A673 (cell line): Measurements from ENCODE around the gene ADARB2. TPM values are rescaled to one million over a fixed set of nuclear protein-coding genes. Genes with fewer than 3 reads are reported as not detected.

ENCODE experiments used
- BruUV-seq: library from RNA; stranded (reverse); fragments of 400-500 nt; replicated peaks from 2 replicates; lab custom pipeline; 2021; lab: Mats Ljungman, UMichigan
- CTCF ChIA-PET: fragments of 300-600 bp; sonication (Branson Sonifier 250); formaldehyde crosslinking; loops from one replicate; lab custom pipeline; 2022; ENCODE audit warnings: antibody characterized with exemption; lab: Charles Lee
- POLR2A ChIA-PET: fragments of 300-600 bp; sonication (Branson Sonifier 250); formaldehyde crosslinking; loops from one replicate; lab custom pipeline; 2022; ENCODE audit warnings: antibody characterized with exemption; ENCODE audit not compliant: low non-redundant PET; lab: Charles Lee
- DNase-seq: peaks from one replicate; pipeline ENCODE4 v3.0.0-alpha.2; 2015; ENCODE audit warnings: low spot score
- H3K27ac ChIP-seq: fragments of 200-600 bp; sonication (generic); 2 replicates; pipeline ENCODE4 v1.5.1; 2016; ENCODE audit warnings: mixed run types, low read depth, mild to moderate bottlenecking, mixed read lengths, antibody characterized with exemption, low read length; ENCODE audit not compliant: poor library complexity, severe bottlenecking
- H3K27me3 ChIP-seq: fragments of 200-600 bp; sonication (generic); replicated peaks from 2 replicates; pipeline ENCODE4 v1.6.1; 2017; ENCODE audit warnings: mixed run types, low read depth, mild to moderate bottlenecking, mixed read lengths, antibody characterized with exemption, low read length; ENCODE audit not compliant: insufficient read depth, poor library complexity
- H3K36me3 ChIP-seq: fragments of 200-600 bp; sonication (generic); 2 replicates; pipeline ENCODE4 v1.6.1; 2016; ENCODE audit warnings: mixed run types, mild to moderate bottlenecking, mixed read lengths, antibody characterized with exemption, low read length; ENCODE audit not compliant: insufficient read depth, poor library complexity, severe bottlenecking
- H3K4me1 ChIP-seq: fragments of 200-600 bp; sonication (generic); 2 replicates; pipeline ENCODE4 v1.6.1; 2017; ENCODE audit warnings: mixed run types, mild to moderate bottlenecking, mixed read lengths, antibody characterized with exemption, low read length; ENCODE audit not compliant: insufficient read depth, poor library complexity, severe bottlenecking
- H3K4me3 ChIP-seq: fragments of 200-600 bp; sonication (generic); 2 replicates; pipeline ENCODE4 v1.5.1; 2016; ENCODE audit warnings: low read depth, mixed run types, mild to moderate bottlenecking, mixed read lengths, low read length; ENCODE audit not compliant: poor library complexity, severe bottlenecking
- H3K9me3 ChIP-seq: fragments of 200-600 bp; sonication (generic); 2 replicates; pipeline ENCODE4 v1.6.1; 2016; ENCODE audit warnings: mixed run types, low read depth, mild to moderate bottlenecking, mixed read lengths, antibody characterized with exemption, low read length; ENCODE audit not compliant: poor library complexity, severe bottlenecking
- CTCF ChIP-seq: fragments of 300-800, 200-600 bp; sonication (generic); conservative IDR thresholded peaks from 2 replicates; pipeline ENCODE4 v1.5.1; 2017; ENCODE audit warnings: low read depth, mild to moderate bottlenecking, antibody characterized with exemption, low read length, moderate library complexity, mixed read lengths
- EZH2 ChIP-seq: fragments of 200-600 bp; sonication (generic); IDR thresholded peaks from 2 replicates; pipeline ENCODE4 v1.6.1; 2017; ENCODE audit warnings: borderline replicate concordance, low read depth, mild to moderate bottlenecking, mixed read lengths, antibody characterized with exemption, low read length; ENCODE audit not compliant: poor library complexity, severe bottlenecking
- intact Hi-C: fragments of 100-400 bp; cut with micrococcal nuclease; formaldehyde crosslinking; loops from one replicate; pipeline ENCODE4 v1.10.0; 2022; ENCODE audit not compliant: unreplicated experiment
- total RNA-seq: library from RNA; stranded (reverse); gene quantifications from 2 replicates; pipeline ENCODE4 v1.2.3, GENCODE V29; 2021

ADARB2 gene
- total RNA-seq, 1 experiment from 2014 or later, result not detected

GRCh38 chr10:1308962-1309616, 428.2 kb downstream of the ADARB2 start:
- DNase-seq, result no peak
- Histone ChIP-seq H3K4me1 (no peaks in the 10 kb centered on the region), H3K36me3 (no peaks in the 10 kb centered on the region), H3K27me3 (peaks cover 51% of the 10 kb centered on the region), H3K9me3 (no peaks in the 10 kb centered on the region), H3K4me3 (no peak overlapping the region), H3K27ac (no peak overlapping the region)
- intact Hi-C loops, result no loop called here
- ChIA-PET CTCF (no interaction called here), POLR2A (no interaction called here)
- TF ChIP-seq CTCF (no peak), EZH2 (no peak)
- no TSS peak for BruUV-seq

- ChIA-PET CTCF (no interaction called here), POLR2A (no interaction called here)
- no peaks in the 10 kb centered on the region for H3K9me3 ChIP-seq
- TF ChIP-seq CTCF (no peak), EZH2 (no peak)
- H3K27ac ChIP-seq, result no peak overlapping the region
- no peak overlapping the region for H3K4me3 ChIP-seq
- no TSS peak for BruUV-seq
- H3K36me3 ChIP-seq, result no peaks in the 10 kb centered on the region
- DNase-seq, result no peak
- no peaks in the 10 kb centered on the region for H3K4me1 ChIP-seq
- intact Hi-C loops, result no loop called here
- peaks cover 44% of the 10 kb centered on the region for H3K27me3 ChIP-seq
These were observed 429.0 kb downstream of the ADARB2 start for GRCh38 chr10:1308173-1308961.

- TF ChIP-seq CTCF, result peak; percentile 17; the same call in 1 of the 2 replicates
- TF ChIP-seq EZH2, result no peak
- BruUV-seq, result no TSS peak
- Histone ChIP-seq H3K36me3 (no peaks in the 10 kb centered on the region), H3K4me3 (no peak overlapping the region), H3K9me3 (no peaks in the 10 kb centered on the region), H3K4me1 (no peaks in the 10 kb centered on the region), H3K27ac (no peak overlapping the region), H3K27me3 (peaks cover 56% of the 10 kb centered on the region)
- ChIA-PET POLR2A (no interaction called here), CTCF (no interaction called here)
- no peak for DNase-seq
- intact Hi-C loops, result no loop called here
These were observed 436.2 kb downstream of the ADARB2 start for GRCh38 chr10:1301143-1301542.
